Limb (tissue), 2 donors: ENCODE results near the gene EMILIN2.

Experiments used
- DNase-seq, 2 donors: peaks; one replicate each; pipeline ENCODE4 v3.0.0-alpha.2; 2016; ENCODE audit errors: extremely low spot score in 2 of 2

EMILIN2 gene

DNA sequence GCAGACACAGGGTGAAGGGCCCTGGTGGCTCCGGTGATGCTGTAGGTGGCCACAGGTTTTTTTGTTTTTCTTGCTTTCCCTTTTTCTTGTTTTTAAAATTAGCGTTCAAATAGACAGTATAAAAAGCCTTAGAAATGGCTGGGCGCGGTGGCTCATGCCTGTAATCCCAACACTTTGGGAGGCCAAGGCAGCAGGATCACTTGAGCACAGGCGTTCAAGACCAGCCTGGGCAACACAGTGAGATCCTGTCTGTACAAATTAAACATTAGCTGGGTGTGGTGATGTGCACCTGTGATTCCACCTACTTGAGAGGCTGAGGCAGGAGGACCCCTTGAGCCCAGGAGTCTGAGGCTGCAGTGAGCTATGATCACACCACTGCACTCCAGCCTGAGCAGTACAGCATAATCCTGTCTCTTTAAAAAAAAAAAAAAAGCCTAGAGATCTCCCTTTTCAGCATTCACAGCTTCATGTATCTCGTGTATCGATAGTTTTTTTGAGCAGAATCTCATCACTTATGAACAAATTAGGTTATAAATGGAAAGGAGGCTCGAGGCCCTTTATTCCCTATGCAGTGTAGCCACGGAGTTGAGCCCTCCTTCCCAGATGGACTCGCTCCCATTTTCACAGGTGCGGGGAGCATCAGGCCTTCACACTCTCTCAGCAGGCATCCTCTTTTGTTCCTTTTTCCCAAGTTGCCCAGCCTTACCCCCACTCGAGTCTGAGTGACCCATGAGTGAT, 50.8 kb downstream of the EMILIN2 start:
- DNase-seq: peak in 1 of 2 donors; percentile 26

DNA sequence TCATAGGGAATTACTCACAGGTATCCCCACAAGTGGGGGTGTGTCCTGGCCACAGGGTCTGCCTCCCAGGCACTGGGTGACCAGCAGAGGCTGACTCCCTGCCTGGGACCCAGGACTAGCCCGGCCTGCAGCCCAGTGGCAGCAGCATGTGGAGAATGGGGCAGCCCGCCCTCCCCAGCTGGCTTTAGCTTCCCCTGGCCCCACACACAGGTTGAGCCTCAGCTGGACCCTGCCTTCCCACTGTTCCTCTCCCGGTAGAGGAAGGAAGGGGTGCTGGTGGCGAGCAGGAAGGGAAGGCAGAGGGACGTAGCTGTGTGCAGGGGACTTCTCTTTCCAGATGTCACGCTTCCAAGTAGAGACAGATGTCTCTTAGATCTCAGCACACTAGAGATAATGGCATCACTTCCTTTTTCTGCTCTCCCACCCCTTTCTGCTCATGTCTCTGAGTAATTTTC, 51.4 kb downstream of the EMILIN2 start:
- DNase-seq: peak in 1 of 2 donors; percentile 31

DNA sequence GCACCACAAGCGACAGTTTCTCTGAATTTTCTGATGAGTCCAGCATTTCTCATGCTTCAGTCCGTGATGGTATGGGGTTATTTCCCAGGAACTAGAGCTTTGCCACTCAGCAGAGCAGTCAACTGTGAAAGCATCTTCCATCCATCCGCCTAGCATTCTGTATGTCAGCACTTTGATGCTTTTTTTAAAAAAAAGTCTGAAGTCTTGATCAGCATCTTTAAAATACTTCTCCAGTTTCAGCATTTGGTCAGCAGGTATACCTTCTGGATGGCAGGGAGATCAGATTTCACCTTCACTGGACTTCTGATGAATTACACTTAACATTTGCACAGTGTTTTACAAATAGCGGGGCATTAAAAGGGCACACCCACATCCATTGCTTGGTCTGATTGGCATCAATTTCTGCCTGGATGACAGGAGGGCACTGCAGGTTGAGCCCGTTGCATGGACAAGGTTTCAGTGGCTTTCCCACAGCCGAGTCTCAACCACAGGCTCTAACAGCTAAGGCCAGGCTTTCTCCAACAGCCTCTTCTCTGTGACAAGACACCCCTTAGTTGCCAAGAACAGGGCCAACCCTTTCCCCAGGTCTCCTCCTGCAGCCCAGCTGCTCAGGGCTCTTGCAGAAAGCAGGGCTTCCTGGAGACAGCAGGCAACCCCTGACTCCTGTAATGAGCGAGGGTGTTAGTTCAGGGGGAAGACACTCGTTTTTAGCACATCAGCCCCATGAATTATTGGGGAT, 54.0 kb downstream of the EMILIN2 start:
- no peak for DNase-seq

DNA sequence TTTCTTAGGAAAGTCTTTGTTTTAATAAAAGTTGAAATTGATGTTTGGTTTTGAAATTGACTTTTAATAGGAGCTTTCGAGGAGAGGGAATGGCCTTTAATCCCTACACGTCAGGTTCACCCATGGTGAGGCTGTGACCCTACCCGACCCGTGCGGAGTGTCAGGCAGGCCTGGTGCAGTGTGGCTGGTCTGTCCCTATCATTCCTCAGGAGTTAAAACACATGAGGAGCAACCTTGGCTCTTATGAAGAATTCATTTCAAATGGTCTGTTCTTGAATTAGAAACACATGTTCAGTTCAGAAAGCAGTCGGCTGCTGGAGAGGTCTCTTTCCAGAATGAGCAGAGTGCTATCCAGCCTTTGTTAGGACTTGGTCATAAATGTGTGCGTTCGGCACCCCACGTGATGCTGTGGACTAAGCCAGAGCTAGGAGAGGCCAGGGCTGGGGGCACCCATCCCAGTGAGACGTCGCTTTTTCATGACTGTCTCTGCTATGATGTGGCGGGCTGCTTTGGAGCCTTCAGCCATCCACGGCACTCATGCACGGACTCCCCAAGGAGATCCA, 54.7 kb downstream of the EMILIN2 start:
- peak; percentile 72 to 88 for DNase-seq

DNA sequence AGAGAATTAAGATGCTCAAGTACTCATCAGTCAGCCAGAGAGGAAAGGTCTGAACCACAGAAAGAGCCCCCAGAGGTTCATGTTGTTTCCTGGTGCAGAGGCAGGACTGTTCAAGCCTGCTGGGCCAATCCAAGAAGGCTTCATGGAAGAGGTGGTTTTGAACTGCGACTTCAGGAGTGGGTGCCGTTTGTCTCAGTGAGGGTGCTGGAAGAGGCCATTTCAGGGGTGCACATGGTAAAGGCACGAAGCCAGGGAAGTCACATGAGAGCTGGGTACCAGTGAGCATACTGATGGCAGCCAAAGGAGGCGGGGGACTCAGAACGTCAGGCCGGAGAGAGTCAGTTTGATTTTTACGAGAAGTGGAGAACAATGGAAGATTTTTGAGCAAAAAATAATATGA, 55.5 kb downstream of the EMILIN2 start:
- DNase-seq: no peak

DNA sequence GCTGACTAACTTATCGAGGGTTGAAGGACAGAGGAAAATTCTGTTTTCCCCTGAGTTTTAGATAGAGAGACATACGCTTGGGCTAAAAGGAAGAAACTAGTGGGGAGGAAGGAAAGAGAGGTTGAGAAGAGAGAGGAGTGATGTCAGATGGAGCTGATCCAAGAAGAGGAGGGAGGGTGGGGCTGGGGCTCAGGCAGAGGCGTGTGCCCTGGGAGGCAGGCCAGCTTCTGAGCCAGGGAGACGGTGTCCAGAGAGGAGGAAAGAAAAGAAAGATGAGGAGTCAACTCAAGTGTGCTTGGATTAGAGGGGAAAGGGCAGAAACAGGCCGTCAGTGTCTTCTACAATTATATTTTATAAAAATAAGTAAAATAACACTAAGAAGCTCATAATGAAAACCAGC, 56.2 kb downstream of the EMILIN2 start:
- DNase-seq: peak; percentile 69 to 84

DNA sequence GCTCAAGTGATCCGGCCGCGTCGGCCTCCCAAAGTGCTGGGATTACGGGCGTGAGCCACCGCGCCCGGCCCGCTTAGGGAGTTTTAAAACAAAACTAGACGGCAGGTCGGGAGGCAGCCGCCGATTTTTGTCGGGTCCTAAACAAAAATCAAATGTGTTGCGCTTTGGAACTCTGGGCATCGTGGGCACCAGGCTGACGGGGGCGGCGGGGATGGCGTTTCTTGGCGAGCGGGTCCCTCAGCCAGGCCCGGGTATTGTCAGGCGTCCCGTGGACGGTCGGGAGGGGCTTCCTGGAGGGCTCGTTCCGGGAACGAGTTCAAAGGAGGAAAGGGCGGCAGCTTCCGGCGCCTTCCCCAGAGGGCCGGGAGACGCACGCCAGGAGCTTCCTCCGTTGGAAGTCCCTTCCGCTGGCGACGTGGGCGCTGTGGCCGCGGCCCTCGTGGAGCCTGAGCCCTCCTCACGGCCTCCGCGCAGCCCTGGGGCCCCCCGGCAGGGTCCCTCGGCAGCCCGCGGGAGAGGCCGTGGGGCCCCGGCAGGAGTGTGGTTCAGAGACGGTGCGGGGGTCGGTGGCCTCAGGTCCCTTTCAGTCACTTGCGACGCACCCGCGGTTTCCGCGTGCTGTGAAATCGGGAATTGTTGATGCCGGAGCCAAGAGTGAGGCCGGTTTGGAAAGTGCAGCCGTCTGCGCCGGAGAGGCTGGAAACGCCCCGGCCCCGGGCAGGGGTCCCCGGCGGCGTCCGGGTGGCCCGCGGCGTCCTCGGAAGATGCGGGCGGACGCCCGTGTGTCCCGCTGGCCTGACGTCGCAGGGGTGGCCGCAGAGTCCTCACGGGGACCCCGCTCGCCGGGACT, 59.3 kb downstream of the EMILIN2 start:
- peak in 1 of 2 donors; percentile 68 for DNase-seq

DNA sequence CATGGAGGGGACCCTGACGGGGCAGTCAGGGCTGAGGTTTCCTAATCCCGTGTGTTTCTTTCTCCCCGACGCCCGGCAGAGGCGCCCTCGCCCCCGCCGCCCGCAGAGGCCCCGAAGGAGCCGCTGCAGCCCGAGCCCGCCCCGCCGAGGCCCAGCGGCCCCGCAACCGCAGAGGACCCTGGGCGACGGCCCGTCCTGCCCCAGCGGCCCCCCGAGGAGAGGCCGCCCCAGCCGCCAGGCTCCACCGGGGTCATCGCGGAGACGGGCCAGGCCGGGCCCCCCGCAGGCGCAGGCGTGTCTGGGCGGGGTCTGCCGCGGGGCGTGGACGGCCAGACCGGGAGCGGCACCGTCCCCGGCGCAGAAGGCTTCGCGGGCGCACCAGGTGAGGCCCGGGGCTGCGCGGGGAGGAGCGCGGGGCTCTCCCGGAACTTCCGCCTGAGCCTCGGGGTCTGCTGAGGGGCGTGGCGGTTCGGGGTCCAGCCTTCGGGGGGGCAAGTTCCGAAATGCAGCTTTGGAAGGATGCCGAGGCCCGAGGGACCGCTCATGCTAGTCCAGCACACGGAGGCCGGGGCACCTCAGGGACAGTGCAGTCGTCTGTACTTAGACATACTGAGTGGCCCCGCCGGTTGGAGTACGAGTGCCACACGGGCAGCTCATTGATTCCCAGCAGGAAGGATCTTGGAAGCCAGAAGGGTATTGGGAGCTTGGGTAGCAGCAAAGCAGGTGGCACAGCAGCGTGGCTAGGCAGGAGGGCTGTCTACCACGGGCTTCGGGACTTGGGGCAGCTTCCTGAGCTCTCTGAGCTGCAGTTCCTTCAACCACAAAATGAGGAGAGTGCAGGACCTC, 60.1 kb downstream of the EMILIN2 start:
- DNase-seq: peak in 1 of 2 donors; percentile 65

DNA sequence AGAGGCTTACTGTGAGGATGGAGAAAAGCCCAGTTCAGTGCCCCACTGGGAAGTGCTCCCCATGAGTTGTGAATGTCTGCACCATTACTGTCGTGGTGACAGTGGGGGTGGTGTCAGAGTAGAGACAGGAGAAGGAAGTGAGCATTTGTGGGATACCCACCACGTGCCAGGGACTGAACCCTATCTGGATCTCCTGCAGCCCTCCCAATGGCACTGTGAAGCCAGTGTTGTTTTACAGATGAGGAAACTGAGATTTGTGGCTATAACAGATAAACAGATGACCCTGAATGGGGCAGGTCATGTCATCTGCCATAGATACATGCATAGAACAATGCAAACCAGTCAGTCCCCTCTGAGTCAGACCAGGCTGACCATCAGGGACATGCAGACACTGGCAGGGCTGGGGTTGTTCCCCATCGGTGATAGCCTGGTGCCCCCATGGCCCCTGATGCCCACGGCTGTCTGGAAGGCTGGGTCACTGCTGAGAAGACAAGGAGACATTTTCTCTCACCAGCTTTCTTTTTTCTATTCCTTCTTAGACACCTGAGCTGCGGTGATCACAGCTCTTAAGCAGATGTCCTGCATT, 60.8 kb downstream of the EMILIN2 start:
- DNase-seq: peak in 1 of 2 donors; percentile 29

DNA sequence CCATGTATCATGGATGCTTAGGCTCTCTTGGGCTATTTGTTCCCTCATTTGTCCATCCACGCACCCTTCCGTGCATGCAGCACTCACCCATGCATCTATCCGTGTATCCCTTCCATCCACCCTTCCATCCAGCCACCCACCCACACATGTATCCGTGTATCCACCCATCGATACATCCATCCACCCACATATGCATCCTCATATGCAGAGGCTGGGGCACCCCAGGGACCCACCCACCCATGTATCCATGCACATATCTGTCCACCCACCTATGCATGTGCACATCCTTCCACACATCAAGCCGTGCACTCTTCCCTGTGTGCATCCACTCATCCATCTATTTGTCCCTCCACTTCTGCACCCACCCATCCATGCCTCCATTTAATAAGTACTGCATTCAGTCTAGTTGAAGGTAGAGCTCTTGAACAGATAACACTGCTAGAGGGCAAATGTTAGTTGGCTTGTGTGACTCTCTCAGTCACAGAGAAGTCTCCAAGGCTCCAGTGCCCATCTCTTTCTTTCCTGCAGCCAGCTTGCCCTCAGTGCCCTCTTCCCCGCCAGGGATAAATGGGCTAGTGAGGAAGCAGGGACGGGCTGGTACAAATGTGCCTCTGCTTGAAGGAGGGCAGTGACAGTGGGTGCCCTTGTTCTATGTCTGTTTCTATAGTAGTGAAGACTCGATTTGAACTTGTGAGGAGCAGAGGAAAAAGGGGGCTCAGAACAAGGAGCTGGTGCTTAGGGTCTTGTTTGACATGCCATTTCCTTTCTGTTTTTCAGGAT, 61.5 kb downstream of the EMILIN2 start:
- peak in 1 of 2 donors; percentile 14 for DNase-seq

DNA sequence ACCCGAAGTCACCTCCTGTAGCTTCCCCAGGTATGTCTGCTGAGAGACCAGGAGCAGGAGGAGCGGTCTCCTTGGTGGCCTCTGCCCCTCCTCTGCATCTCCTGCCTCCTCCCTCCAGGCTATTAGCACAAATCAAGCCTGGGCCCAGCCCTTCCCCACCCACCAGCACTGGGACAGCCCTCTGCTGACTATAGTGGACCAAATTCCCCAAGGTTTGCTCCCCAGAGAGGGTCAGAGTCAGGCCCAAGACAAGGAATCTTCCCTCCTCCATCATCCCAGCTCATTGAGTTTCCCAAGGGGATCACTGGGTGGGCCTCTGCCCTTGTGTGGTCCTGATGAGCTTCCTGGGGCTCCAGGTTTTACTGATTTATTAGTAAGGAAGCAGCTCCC, 62.1 kb downstream of the EMILIN2 start:
- peak in 1 of 2 donors; percentile 21 for DNase-seq

DNA sequence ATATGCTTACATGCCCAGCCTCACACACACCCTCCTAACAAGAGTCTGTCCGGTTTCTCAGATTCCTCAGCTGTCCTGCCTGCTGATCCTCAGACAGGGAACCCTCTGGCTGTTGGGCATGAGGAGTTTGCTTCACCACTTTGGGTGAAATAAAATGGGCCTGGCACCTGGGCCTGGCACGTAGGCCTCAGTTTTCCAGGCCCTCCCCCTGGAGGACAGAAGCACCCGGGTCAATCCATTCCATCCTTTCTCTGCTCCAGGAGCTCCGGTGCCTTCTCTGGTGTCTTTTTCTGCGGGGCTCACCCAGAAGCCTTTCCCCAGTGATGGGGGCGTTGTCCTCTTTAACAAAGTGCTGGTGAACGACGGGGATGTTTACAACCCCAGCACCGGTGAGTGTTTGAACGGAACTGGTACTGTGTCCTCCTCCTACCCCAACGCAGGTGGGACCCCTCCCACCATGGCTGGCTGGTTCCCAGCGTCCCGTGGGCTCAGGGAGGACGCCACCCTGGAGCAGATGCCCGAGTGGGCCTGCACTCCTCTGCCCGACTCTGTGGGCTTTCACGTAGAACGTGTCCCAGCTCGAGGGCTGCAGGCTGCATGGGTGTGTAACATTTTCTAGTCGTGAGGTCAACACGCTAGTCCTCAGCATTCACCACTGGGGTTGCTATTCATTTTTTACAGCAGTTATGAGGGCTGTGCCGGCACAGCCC, 62.8 kb downstream of the EMILIN2 start:
- DNase-seq: peak in 1 of 2 donors; percentile 12

DNA sequence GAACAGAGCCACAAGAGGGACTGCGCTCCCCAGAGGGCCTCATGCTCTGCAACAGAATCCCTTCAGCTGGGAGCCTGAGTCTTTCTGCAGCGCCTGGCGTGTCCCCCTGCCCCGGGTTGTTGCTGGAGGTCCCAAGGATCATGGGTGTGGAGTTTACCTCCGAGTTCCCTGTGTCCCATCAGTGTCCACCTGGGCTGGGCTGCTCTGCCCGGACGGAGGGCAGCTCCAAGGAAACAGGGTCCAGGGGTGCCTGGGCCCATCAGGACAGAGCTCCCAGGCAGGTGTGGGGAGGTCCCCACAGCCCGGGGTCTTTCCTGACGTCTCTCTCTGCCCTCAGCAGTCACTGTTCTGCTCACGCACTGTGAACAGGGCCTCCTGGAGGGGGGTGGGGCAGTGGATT, 63.5 kb downstream of the EMILIN2 start:
- DNase-seq: peak in 1 of 2 donors; percentile 23

DNA sequence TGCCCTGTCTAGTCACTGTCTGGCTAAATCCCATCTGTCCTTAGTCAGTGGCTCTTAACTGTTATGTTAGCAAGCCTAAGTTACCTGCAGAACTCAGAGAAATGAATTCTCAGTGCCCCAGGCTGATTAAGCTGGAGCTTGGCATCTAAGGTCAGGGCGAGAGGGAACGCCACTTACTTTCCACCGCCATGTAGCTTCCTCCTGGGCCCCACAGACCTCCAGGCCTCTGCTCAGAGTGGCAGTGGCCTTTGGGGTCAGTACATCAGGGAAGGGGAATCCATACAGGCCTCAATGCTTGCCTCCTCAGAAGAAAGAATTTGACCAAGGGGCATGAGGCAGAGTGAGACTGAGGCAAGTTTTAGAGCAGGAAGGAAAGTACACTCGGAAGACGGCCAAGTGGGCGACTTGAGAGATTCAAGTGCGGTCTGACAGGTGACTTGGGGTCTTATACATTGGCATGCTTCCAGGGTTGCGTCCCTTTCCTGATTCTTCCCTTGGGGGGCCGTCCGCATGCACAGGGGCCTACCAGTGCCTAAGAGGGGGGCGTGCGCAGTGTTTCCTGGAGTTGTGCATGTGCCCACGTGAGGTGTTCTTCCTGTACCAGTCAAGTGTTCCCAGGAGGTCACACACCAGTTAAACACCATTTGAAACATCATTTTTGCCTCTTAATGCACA, 64.1 kb downstream of the EMILIN2 start:
- DNase-seq: peak in 1 of 2 donors; percentile 27

DNA sequence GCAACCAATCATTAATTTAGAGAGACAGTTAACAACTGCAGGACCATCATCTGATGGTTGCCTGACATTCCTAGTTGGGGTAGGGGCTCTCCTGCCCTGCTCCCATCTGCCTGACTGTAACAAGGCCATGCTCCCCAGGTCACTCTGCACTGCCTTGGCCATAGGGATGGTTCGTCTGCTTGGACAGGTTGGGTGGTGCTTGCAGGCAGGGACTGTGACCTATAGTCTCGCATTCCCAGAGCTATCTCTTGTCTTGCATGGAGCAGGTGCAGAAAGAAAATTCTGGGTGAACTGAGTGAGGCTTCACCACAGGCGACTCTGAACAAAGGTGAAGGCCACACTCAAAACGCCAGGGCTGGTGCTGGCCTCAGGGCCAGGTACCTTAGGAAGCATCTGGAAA, 64.7 kb downstream of the EMILIN2 start:
- peak in 1 of 2 donors; percentile 21 for DNase-seq

DNA sequence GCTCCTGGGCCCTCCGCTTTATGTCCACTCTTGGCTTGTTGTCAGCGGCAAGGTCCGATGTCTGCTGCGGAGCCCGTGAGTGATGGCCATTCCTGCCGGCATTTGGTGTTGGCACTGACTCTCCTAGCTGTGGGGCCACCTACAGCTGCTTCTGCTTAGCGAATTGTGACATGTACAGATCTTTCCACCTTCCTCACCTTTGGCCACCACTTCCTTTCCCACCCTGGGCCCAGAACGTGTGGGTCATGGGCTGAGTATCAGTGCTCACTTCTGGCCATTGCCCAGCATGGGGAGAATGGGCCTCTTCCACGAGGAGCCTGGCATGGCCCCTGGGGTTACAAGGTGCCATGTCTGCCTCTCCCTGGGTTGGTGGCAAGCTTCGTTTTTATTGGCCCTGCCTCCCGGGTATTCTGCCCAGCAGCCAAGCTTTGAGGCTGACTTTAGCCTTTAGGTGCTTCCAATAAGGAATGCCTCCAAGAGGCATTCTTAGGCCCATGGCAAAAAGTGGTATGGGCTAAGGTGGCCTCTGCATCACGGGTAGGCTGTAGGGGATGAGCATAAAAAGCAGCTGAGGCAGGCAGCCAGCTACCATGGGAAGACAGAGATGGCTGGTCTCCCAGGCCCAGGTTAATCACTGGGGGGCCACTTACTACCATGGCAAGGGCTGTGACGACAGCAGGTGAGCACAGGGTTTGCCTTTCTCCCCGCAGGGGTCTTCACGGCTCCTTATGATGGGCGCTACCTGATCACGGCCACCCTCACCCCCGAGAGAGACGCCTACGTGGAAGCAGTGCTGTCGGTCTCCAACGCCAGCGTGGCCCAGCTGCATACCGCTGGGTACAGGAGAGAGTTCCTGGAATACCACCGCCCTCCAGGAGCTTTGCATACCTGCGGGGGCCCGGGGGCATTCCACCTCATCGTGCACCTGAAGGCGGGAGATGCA, 65.8 kb downstream of the EMILIN2 start:
- DNase-seq: peak in 1 of 2 donors; percentile 28

DNA sequence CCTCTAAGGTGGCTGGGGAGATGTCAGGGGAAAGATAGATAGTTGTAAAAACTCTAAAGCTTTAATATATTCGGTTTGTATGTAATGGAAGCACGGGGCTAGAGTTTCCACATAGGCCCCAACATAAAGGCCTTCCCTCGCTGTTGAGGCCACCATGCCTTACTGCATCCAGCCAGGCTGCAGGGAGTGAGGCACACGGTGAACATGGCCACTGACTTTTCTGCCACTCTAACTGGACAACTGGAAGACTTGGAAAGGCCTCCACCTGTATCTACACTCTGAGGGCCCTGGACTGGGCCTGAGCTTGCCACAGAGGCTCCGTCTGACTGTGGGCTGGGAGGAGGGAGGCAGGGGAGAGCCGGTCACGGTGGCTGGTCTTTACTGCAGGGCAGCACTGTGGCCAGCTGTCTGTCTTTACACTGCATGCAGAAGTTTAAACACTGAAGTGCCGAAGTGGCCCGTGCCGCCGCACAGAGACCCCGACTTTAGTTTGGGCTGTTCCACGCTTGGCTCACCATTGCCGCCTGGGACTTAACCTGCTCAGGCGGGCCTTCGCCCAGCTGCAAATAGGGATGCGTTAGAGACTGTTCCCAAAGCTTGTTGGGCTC, 66.7 kb downstream of the EMILIN2 start:
- no peak for DNase-seq
